ENCODE results near the gene PITX1. TPM values are rescaled to one million over a fixed set of nuclear protein-coding genes. Genes with fewer than 3 reads are reported as not detected.

The PITX1 gene
- total and polyA plus RNA-seq, 12 donors: 0.06 to 0.24 (median 0.12) TPM; not detected in 8

DNA sequence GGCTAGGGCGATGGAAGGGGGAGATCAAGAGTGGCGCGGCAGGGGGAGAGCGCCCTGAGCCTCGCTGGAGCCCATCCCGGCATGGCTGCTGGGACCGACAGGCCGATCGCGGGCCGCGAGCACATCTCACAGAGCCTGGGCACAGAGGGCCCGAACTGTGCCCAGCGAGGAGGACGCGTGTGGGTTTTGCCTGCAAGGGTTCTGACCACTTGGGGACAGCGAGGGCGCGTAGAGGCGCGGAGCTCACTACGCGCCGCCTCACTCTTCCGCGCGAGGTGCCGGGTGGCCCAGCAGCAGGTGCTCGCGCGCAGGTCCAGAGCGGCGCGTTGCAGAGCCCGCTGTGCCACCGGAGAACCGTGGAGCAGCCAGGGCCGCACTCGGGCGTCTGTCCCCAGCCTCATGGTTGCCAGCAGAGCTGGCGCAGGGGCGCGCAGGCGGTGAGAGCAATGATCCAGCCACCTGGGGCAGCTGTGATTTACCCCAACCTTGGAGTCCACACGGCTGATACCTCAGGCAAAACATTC is 16.3 kb upstream of the PITX1 start:
- no peaks in the 10 kb centered on the region for H3K9me3 ChIP-seq
- peaks cover 0 to 5% (median 0%) of the 10 kb centered on the region in 9 donors for H3K4me1 ChIP-seq
- peak overlapping the region in 2 of 10 donors; percentile 11 to 20 for H3K4me3 ChIP-seq
- no peak overlapping the region for H3K27ac ChIP-seq
- H3K36me3 ChIP-seq: no peaks in the 10 kb centered on the region
- H3K27me3 ChIP-seq: peaks cover 11 to 92% (median 84%) of the 10 kb centered on the region in 7 donors
- intact Hi-C loops (cut with DNase I): loop anchor here in 2 of 10 donors (10.0 kb wide), 2 partner anchors 134 to 144 kb away; no protein-coding TSS in a partner anchor
- TF ChIP-seq, protein P1, sequence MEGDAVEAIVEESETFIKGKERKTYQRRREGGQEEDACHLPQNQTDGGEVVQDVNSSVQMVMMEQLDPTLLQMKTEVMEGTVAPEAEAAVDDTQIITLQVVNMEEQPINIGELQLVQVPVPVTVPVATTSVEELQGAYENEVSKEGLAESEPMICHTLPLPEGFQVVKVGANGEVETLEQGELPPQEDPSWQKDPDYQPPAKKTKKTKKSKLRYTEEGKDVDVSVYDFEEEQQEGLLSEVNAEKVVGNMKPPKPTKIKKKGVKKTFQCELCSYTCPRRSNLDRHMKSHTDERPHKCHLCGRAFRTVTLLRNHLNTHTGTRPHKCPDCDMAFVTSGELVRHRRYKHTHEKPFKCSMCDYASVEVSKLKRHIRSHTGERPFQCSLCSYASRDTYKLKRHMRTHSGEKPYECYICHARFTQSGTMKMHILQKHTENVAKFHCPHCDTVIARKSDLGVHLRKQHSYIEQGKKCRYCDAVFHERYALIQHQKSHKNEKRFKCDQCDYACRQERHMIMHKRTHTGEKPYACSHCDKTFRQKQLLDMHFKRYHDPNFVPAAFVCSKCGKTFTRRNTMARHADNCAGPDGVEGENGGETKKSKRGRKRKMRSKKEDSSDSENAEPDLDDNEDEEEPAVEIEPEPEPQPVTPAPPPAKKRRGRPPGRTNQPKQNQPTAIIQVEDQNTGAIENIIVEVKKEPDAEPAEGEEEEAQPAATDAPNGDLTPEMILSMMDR (IDR thresholded peaks at IDR 0.05): no peak
- DNase-seq: no peak
- 4 to 8% methylated on average over 45 of the region's 45 CpGs for WGBS, 2 donors
- peak in 5 of 8 donors; percentile 9 to 47 (median 41) for ATAC-seq

DNA sequence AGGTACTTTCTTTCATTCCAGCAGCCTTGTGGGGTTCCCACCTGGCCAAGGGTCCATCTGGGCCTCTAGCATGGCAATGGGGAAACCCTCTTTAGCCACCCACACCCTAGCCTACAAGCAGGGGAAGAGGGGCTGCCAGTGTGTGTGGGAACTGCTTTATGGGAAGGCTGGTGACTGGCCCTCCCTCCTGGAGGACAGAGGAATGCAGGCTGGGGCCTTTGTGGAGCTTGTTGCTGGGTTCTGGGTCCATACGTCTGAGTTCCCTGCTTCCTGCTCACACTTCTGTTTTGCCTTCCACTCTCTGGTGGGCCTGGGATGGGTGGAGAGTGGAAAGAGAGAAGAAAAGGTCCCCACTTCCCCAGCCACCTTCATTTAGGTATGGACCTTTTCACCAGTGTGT is 14.9 kb upstream of the PITX1 start:
- Histone ChIP-seq H3K27me3 (peaks cover 13 to 99% (median 96%) of the 10 kb centered on the region in 7 donors), H3K4me3 (no peak overlapping the region), H3K4me1 (peaks cover 0 to 5% (median 0%) of the 10 kb centered on the region in 9 donors), H3K27ac (no peak overlapping the region), H3K36me3 (no peaks in the 10 kb centered on the region), H3K9me3 (no peaks in the 10 kb centered on the region)
- 27 to 36% methylated on average over 1 of the region's 1 CpG for WGBS, 2 donors
- TF ChIP-seq, protein P1 (IDR thresholded peaks at IDR 0.05): no peak
- ATAC-seq: no peak
- DNase-seq: no peak
- intact Hi-C loops (cut with DNase I): no loop called here

DNA sequence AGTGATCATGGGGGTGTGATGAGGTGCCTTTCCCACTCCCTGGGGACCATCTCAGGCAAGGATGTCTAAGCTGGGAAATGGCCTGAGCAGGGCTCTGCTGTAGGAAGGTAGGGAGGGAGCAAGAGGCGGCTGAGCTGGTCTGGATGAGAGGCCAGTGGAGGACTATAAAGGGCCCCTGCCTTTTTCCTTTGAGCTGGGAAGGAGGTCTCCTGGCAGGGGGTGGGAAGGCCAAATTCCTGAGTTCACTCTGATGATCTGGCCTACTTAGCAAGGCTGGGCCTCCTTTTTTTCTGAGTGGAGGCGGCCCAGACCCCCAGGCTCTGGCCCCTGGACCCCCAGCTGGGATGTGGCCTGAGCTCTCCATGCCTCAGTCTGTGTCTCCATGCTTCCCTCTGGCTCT is 14.3 kb upstream of the PITX1 start:
- TF ChIP-seq, protein P1 (IDR thresholded peaks at IDR 0.05): no peak
- Histone ChIP-seq H3K4me3 (no peak overlapping the region), H3K27ac (no peak overlapping the region), H3K4me1 (peaks cover 0 to 5% (median 0%) of the 10 kb centered on the region in 9 donors), H3K36me3 (no peaks in the 10 kb centered on the region), H3K9me3 (no peaks in the 10 kb centered on the region), H3K27me3 (peaks cover 13 to 100% (median 98%) of the 10 kb centered on the region in 7 donors)
- DNase-seq (no peak), ATAC-seq (no peak)
- WGBS, 2 donors: 74 to 93% methylated on average over 2 of the region's 2 CpGs
- intact Hi-C loops (cut with DNase I): no loop called here

DNA sequence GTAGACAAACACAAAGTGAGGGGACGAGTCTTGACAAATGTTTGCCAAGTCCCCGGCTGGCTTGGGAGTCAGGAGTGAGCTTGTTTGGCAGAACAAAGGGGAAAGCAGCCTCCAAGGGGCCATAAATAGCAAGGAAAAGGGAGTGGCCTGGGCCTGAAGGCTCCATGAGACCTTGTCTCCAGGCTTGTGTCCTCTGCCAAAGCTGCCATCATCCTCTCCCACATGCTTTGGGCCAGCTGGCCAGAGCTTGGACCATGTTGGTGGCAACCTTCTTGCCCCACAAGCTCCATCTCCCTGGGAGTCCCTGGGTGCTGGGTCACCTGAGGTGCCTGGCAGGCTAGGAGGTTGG is 13.3 kb upstream of the PITX1 start:
- H3K4me3 ChIP-seq: no peak overlapping the region
- peaks cover 13 to 100% (median 99%) of the 10 kb centered on the region in 7 donors for H3K27me3 ChIP-seq
- no peak for ATAC-seq
- WGBS, 2 donors: 51 to 57% methylated on average over 2 of the region's 2 CpGs
- intact Hi-C loops (cut with DNase I): no loop called here
- no peak overlapping the region for H3K27ac ChIP-seq
- H3K4me1 ChIP-seq: peaks cover 0 to 5% (median 0%) of the 10 kb centered on the region in 9 donors
- DNase-seq: no peak
- H3K9me3 ChIP-seq: no peaks in the 10 kb centered on the region
- no peaks in the 10 kb centered on the region for H3K36me3 ChIP-seq
- TF ChIP-seq, protein P1 (IDR thresholded peaks at IDR 0.05): no peak

Measured in heart right ventricle (tissue), 16 donors.